Measurements from ENCODE around the gene DNAJB6.

DNAJB6 gene

GRCh38 chr7:157461573-157462418, 125.0 kb downstream of the DNAJB6 start:
- in situ Hi-C loops (cut with MboI; ENCODE audit: low sequenced_read_pairs) = no loop called here

DNA sequence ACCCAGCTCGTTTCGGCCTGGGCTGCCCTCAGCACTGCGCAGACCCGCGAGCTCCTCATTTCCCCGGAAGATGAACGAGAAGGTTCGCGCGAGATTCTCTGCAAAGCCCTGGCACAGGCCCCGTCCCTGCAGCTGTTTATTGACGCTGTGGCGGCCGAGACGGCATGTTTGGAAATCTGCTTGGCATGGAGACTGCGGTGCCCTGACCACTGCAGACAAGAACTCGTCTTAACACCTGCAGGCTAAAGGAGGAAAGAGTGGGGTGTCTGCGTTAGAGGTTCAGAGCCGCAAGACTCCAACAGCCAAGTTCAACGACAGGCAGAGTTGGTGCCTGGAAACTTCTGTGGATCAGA, 125.6 kb downstream of the DNAJB6 start:
- in situ Hi-C loops (cut with MboI; ENCODE audit: low sequenced_read_pairs) = no loop called here

DNA sequence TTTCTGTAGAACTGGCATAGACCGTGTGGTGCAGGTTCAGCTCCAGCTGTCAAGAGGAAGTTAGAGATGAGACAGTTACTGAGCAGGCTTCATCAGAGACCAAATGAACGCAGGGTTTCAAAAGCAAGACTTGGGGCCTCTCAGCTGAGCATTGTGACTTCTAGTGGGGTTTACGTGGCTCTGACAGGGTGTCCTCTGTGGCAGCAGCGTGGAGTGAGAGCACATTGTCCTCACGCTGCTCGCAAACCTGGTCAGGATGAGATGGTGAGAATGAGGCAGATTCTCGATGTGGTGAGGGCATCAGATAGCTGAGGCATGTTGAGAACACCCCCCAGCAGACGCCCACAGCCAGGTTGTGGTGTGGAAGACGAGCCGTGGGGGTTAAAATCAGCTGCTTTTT, 126.0 kb downstream of the DNAJB6 start:
- in situ Hi-C loops (cut with MboI; ENCODE audit: low sequenced_read_pairs) = no loop called here

- in situ Hi-C loops (cut with MboI; ENCODE audit: low sequenced_read_pairs) = no loop called here
These were observed 126.4 kb downstream of the DNAJB6 start for GRCh38 chr7:157463245-157463644.

- in situ Hi-C loops (cut with MboI; ENCODE audit: low sequenced_read_pairs) = no loop called here
These were observed 127.5 kb downstream of the DNAJB6 start for GRCh38 chr7:157464111-157464970.

- in situ Hi-C loops (cut with MboI; ENCODE audit: low sequenced_read_pairs) = no loop called here
These were observed 128.4 kb downstream of the DNAJB6 start for GRCh38 chr7:157464971-157465886.

- in situ Hi-C loops (cut with MboI; ENCODE audit: low sequenced_read_pairs) = no loop called here
These were observed 129.4 kb downstream of the DNAJB6 start for GRCh38 chr7:157465891-157466866.

- in situ Hi-C loops (cut with MboI; ENCODE audit: low sequenced_read_pairs) = no loop called here
These were observed 130.1 kb downstream of the DNAJB6 start for GRCh38 chr7:157466867-157467261.
